ENCODE data around the gene R3HDM2. TPM values are rescaled to one million over a fixed set of nuclear protein-coding genes. Genes with fewer than 3 reads are reported as not detected.
A peak's percentile ranks its signal among the peaks of the same experiment; 100 is the strongest.

R3HDM2 gene
- total and polyA plus RNA-seq, 2 of the 13 experiments (the other 11 are each of a cell fraction or from before 2014, with no cell fraction given): 11.1 to 23.5 TPM

DNA sequence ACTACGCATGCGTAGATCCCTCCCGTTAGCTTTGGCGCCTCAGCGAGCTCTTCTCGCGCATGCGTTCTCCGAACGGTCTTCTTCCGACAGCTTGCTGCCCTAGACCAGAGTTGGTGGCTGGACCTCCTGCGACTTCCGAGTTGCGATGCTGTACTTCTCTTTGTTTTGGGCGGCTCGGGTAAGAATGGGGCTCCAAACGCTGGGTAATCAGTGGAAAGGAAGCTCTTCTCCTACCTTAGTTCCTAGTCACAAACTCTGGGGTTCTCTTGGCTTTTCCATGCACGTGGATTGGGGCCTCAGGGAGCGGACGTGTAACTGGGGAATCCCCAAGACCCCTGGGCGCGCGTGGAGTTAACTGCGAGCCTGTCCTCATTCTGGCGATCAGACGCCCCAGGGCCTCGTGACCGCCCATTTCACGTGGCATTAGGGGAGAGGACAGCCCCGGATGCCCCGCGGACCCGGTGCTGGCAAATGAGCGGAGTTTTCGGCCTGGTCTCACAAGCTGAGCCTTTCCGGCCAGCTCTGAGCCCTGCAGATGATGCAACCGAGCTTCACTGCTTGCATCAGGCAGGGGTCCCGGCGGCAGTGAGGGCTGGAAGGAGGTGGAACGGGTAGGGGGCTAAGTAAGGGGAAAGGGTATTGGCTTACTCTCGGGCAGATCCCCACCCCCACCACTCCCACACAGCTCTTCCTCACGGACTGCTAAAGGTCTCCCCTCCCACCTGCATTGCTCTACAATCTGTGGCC, 201.0 kb downstream of the R3HDM2 start, which contains the start of gene SHMT2 (continued):
- TF ChIP-seq, protein P1, sequence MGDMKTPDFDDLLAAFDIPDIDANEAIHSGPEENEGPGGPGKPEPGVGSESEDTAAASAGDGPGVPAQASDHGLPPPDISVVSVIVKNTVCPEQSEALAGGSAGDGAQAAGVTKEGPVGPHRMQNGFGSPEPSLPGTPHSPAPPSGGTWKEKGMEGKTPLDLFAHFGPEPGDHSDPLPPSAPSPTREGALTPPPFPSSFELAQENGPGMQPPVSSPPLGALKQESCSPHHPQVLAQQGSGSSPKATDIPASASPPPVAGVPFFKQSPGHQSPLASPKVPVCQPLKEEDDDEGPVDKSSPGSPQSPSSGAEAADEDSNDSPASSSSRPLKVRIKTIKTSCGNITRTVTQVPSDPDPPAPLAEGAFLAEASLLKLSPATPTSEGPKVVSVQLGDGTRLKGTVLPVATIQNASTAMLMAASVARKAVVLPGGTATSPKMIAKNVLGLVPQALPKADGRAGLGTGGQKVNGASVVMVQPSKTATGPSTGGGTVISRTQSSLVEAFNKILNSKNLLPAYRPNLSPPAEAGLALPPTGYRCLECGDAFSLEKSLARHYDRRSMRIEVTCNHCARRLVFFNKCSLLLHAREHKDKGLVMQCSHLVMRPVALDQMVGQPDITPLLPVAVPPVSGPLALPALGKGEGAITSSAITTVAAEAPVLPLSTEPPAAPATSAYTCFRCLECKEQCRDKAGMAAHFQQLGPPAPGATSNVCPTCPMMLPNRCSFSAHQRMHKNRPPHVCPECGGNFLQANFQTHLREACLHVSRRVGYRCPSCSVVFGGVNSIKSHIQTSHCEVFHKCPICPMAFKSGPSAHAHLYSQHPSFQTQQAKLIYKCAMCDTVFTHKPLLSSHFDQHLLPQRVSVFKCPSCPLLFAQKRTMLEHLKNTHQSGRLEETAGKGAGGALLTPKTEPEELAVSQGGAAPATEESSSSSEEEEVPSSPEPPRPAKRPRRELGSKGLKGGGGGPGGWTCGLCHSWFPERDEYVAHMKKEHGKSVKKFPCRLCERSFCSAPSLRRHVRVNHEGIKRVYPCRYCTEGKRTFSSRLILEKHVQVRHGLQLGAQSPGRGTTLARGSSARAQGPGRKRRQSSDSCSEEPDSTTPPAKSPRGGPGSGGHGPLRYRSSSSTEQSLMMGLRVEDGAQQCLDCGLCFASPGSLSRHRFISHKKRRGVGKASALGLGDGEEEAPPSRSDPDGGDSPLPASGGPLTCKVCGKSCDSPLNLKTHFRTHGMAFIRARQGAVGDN (CRISPR knock-in tag; IDR thresholded peaks at IDR 0.05): peak; percentile 97
- TF ChIP-seq ZXDC (CRISPR knock-in tag; IDR thresholded peaks at IDR 0.05) (peak; percentile 64), SIN3B (IDR thresholded peaks at IDR 0.05; ENCODE audit: low read length) (no peak), ZFP62 (CRISPR knock-in tag; IDR thresholded peaks at IDR 0.05) (no peak), ZNF382 (CRISPR knock-in tag; IDR thresholded peaks at IDR 0.05; ENCODE audit: borderline replicate concordance) (no peak), ZNF460 (CRISPR knock-in tag; IDR thresholded peaks at IDR 0.05; ENCODE audit: borderline replicate concordance) (no peak), TEAD3 (CRISPR knock-in tag; optimal IDR thresholded peaks at IDR 0.05; ENCODE audit: borderline replicate concordance) (peak; percentile 25), ZBTB8A (CRISPR knock-in tag; IDR thresholded peaks at IDR 0.05; ENCODE audit: borderline replicate concordance, low read depth) (no peak), TAF15 (IDR thresholded peaks at IDR 0.05; ENCODE audit: low read depth, low read length, poor library complexity, severe bottlenecking) (no peak), STAT6 (CRISPR knock-in tag; IDR thresholded peaks at IDR 0.05; ENCODE audit: borderline replicate concordance) (peak; percentile 56; the same call in 1 of the 2 replicates), SP5 (CRISPR knock-in tag; IDR thresholded peaks at IDR 0.05; ENCODE audit: borderline replicate concordance, low read depth) (0 out of 2 replicates have a peak, but pooled peaks have one; percentile 4), TIGD3 (CRISPR knock-in tag; IDR thresholded peaks at IDR 0.05; ENCODE audit: borderline replicate concordance) (no peak), ZFP41 (CRISPR knock-in tag; IDR thresholded peaks at IDR 0.05; ENCODE audit: borderline replicate concordance) (peak; percentile 55; the same call in 1 of the 2 replicates)
- TF ChIP-seq, protein P2, sequence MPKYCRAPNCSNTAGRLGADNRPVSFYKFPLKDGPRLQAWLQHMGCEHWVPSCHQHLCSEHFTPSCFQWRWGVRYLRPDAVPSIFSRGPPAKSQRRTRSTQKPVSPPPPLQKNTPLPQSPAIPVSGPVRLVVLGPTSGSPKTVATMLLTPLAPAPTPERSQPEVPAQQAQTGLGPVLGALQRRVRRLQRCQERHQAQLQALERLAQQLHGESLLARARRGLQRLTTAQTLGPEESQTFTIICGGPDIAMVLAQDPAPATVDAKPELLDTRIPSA (CRISPR knock-in tag; IDR thresholded peaks at IDR 0.05; ENCODE audit: borderline replicate concordance): 0 out of 2 replicates have a peak, but pooled peaks have one; percentile 57
- TF ChIP-seq, protein P3, sequence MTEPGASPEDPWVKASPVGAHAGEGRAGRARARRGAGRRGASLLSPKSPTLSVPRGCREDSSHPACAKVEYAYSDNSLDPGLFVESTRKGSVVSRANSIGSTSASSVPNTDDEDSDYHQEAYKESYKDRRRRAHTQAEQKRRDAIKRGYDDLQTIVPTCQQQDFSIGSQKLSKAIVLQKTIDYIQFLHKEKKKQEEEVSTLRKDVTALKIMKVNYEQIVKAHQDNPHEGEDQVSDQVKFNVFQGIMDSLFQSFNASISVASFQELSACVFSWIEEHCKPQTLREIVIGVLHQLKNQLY (CRISPR knock-in tag; IDR thresholded peaks at IDR 0.05): no peak
